AG04450 (cell line): Measurements from ENCODE around the gene KCNK15. TPM values are rescaled to one million over a fixed set of nuclear protein-coding genes. Genes with fewer than 3 reads are reported as not detected.

Source experiments
- CTCF ChIA-PET: fragments of 300-600, 350-600 bp; formaldehyde crosslinking; extraction: SDS; loops from one replicate; lab custom pipeline; 2022; ENCODE audit warnings: antibody characterized with exemption, inconsistent platforms; lab: Charles Lee
- POLR2A ChIA-PET: fragments of 350-600 bp; formaldehyde crosslinking; extraction: SDS; loops from one replicate; lab custom pipeline; 2021; ENCODE audit warnings: antibody characterized with exemption, inconsistent platforms; lab: Yijun Ruan, JAX
- DNase-seq: peaks from one replicate; pipeline ENCODE4 v3.0.0-alpha.2; 2011; ENCODE audit warnings: low read depth, low spot score
- H3K27ac ChIP-seq: one replicate; pipeline ENCODE4 v1.5.1; 2012; ENCODE audit warnings: low read depth, low read length, control low read depth
- H3K27me3 ChIP-seq: one replicate; pipeline ENCODE4 v1.6.0; 2012; ENCODE audit warnings: low read length; ENCODE audit not compliant: control insufficient read depth, insufficient read depth
- H3K4me3 ChIP-seq: 2 replicates; pipeline ENCODE4 v1.5.1; 2011; ENCODE audit warnings: mild to moderate bottlenecking, low read depth, low read length, control low read depth
- H3K9me3 ChIP-seq: 2 replicates; pipeline ENCODE4 v1.5.1; 2012; ENCODE audit warnings: low read length; ENCODE audit not compliant: control insufficient read depth, insufficient read depth
- CTCF ChIP-seq: IDR thresholded peaks from 2 replicates; pipeline ENCODE4 v1.5.1; 2011; ENCODE audit warnings: low read depth, low read length, control low read depth, inconsistent platforms
- polyA plus RNA-seq: library from polyadenylated mRNA; depleted of rRNA; stranded (reverse); fragments of >200 nt; gene quantifications from 2 replicates; pipeline ENCODE4 v1.2.3, GENCODE V29; 2011

KCNK15 gene
- polyA plus RNA-seq, 1 experiment: not detected

- ChIA-PET CTCF (interaction anchor here (0.9 kb wide), 1 partner anchor 15 kb away, joined by 3 read pairs; no protein-coding TSS in a partner anchor), POLR2A (no interaction called here)
- no peak overlapping the region for H3K4me3 ChIP-seq
- DNase-seq: no peak
- no peak overlapping the region for H3K27ac ChIP-seq
- no peaks in the 10 kb centered on the region; the same call in 1 of the 2 replicates for H3K9me3 ChIP-seq
- peaks cover 32% of the 10 kb centered on the region for H3K27me3 ChIP-seq
- TF ChIP-seq CTCF: no peak
Observed at GRCh38 chr20:44752099-44752931, 6.7 kb downstream of the KCNK15 start.

- Histone ChIP-seq H3K9me3 (no peaks in the 10 kb centered on the region; the same call in 1 of the 2 replicates), H3K4me3 (no peak overlapping the region), H3K27me3 (peaks cover 39% of the 10 kb centered on the region), H3K27ac (no peak overlapping the region)
- CTCF ChIA-PET: no interaction called here
- POLR2A ChIA-PET: interaction anchor here (0.6 kb wide), 1 partner anchor 93 kb away, joined by 3 read pairs; no protein-coding TSS in a partner anchor
- no peak for DNase-seq
- no peak for TF ChIP-seq CTCF
Observed at GRCh38 chr20:44754554-44754953, 8.9 kb downstream of the KCNK15 start.

GRCh38 chr20:44756011-44756688 lies 10.5 kb downstream of the KCNK15 start:
- no peak overlapping the region for H3K27ac ChIP-seq
- DNase-seq: no peak
- peaks cover 41% of the 10 kb centered on the region for H3K27me3 ChIP-seq
- CTCF ChIA-PET: interaction anchor here (3.2 kb wide), 1 partner anchor 8 kb away, joined by 11 read pairs; no protein-coding TSS in a partner anchor
- TF ChIP-seq CTCF: no peak
- H3K9me3 ChIP-seq: no peaks in the 10 kb centered on the region
- H3K4me3 ChIP-seq: no peak overlapping the region
- POLR2A ChIA-PET: no interaction called here

- no peak for TF ChIP-seq CTCF
- H3K9me3 ChIP-seq: no peaks in the 10 kb centered on the region
- POLR2A ChIA-PET: interaction anchor here (0.6 kb wide), 1 partner anchor 322 kb away, joined by 4 read pairs; no protein-coding TSS in a partner anchor
- CTCF ChIA-PET: interaction anchor here (3.2 kb wide), 1 partner anchor 9 kb away, joined by 11 read pairs; no protein-coding TSS in a partner anchor
- H3K27ac ChIP-seq: no peak overlapping the region
- no peak for DNase-seq
- H3K27me3 ChIP-seq: peaks cover 33% of the 10 kb centered on the region
- H3K4me3 ChIP-seq: no peak overlapping the region
Observed at GRCh38 chr20:44756956-44757355, 11.3 kb downstream of the KCNK15 start.
